ENCODE measurements around the gene RNF212.

- no peak for TF ChIP-seq CTCF (conservative IDR thresholded peaks at IDR 0.05; ENCODE audit: low read length)
- TF ChIP-seq EZH2phosphoT487 (IDR thresholded peaks at IDR 0.05; ENCODE audit: borderline replicate concordance): no peak
Observed at GRCh38 chr4:1150875-1151274, 37.5 kb upstream of the RNF212 start.
